B cell (primary cell): ENCODE results near the gene CHRM2. TPM values are rescaled to one million over a fixed set of nuclear protein-coding genes. Genes with fewer than 3 reads are reported as not detected.

Experiments used
- ATAC-seq: fragments of 200-7000 bp; cut with Tn5 transposase; one replicate; pipeline ENCODE4 v1.10.0; 2021; ENCODE audit warnings: low read depth, mild to moderate bottlenecking, moderate number of reproducible peaks, moderate library complexity
- CTCF ChIA-PET: fragments of 350-600 bp; sonication (Branson Sonifier 250); formaldehyde crosslinking; loops from one replicate; lab custom pipeline; 2021; ENCODE audit warnings: antibody characterized with exemption, inconsistent platforms; lab: Charles Lee
- POLR2A ChIA-PET: fragments of 350-600 bp; sonication (Branson Sonifier 250); formaldehyde crosslinking; loops from one replicate; lab custom pipeline; 2021; ENCODE audit warnings: antibody characterized with exemption; lab: Charles Lee
- DNase-seq: peaks from one replicate; pipeline ENCODE4 v3.0.0; 2013
- H2AFZ ChIP-seq: 2 replicates; pipeline ENCODE4 v1.6.1; 2012; ENCODE audit warnings: mild to moderate bottlenecking, low read depth, low read length; ENCODE audit not compliant: insufficient read depth, poor library complexity, severe bottlenecking
- H3K27ac ChIP-seq, 2 donors: 1 replicate in 1 of 2; 2 replicates in 1 of 2; pipeline ENCODE4 v1.5.1; 2012 to 2013; ENCODE audit warnings: low read length in 2 of 2, mild to moderate bottlenecking in 2 of 2, moderate library complexity in 1 of 2
- H3K27me3 ChIP-seq, 4 experiments: fragments of 200-600 bp in 1 of 4; sonication (generic) in 1 of 4; replicated peaks in 1 of 4; 1 replicate in 2 of 4; 2 replicates in 2 of 4; pipeline versions ENCODE4 v1.6.1 to v1.7.0; 2013 to 2016; ENCODE audit warnings: low read length in 3 of 4, mild to moderate bottlenecking in 2 of 4, mixed read lengths in 1 of 4, moderate library complexity in 1 of 4; ENCODE audit not compliant: insufficient read depth in 4 of 4, control insufficient read depth in 3 of 4; ENCODE audit errors: control extremely low read depth in 1 of 4
- H3K36me3 ChIP-seq, 2 experiments: replicated peaks in 1 of 2; 1 replicate in 1 of 2; 2 replicates in 1 of 2; pipeline versions ENCODE4 v1.6.1 to v1.7.1; 2013; ENCODE audit warnings: low read length in 1 of 2; ENCODE audit not compliant: insufficient read depth in 2 of 2, control insufficient read depth in 1 of 2; ENCODE audit errors: control extremely low read depth in 1 of 2, extremely low read depth in 1 of 2
- H3K4me1 ChIP-seq, 2 donors: fragments of 200-600 bp in 1 of 2; sonication (generic) in 1 of 2; 1 replicate in 1 of 2; 2 replicates in 1 of 2; pipeline versions ENCODE4 v1.5.1 to v1.6.1; 2013 to 2017; ENCODE audit warnings: low read length in 2 of 2; ENCODE audit not compliant: control insufficient read depth in 2 of 2, insufficient read depth in 2 of 2
- H3K4me2 ChIP-seq: replicated peaks from 2 replicates; pipeline ENCODE3; 2012; ENCODE audit warnings: mild to moderate bottlenecking, low read depth, low read length; ENCODE audit not compliant: poor library complexity, severe bottlenecking
- H3K4me3 ChIP-seq, 5 experiments: fragments of 200-600 bp in 1 of 5; sonication (generic) in 1 of 5; 1 replicate in 3 of 5; 2 replicates in 2 of 5; pipeline versions ENCODE4 v1.5.1 to v1.7.0; 2011 to 2016; ENCODE audit warnings: low read length in 4 of 5, mild to moderate bottlenecking in 4 of 5, low read depth in 2 of 5, control low read depth in 1 of 5, moderate library complexity in 1 of 5; ENCODE audit not compliant: insufficient read depth in 1 of 5; ENCODE audit errors: control extremely low read depth in 1 of 5, extremely low read depth in 1 of 5
- H3K79me2 ChIP-seq: fragments of 200-600 bp; sonication (generic); one replicate; pipeline ENCODE4 v1.6.0; 2016; ENCODE audit warnings: low read length; ENCODE audit not compliant: control insufficient read depth, insufficient read depth
- H3K9ac ChIP-seq: fragments of 200-600 bp; sonication (generic); 2 replicates; pipeline ENCODE4 v1.6.1; 2017; ENCODE audit warnings: mild to moderate bottlenecking, low read length, moderate library complexity
- H3K9me3 ChIP-seq, 3 donors: one replicate each; pipeline versions ENCODE4 v1.6.1 to v1.7.1; 2013; ENCODE audit warnings: low read length in 2 of 3; ENCODE audit not compliant: control insufficient read depth in 2 of 3, insufficient read depth in 1 of 3; ENCODE audit errors: control extremely low read depth in 1 of 3
- H4K20me1 ChIP-seq: 2 replicates; pipeline ENCODE4 v1.6.0; 2012; ENCODE audit warnings: mild to moderate bottlenecking, low read length; ENCODE audit not compliant: insufficient read depth, control insufficient read depth, poor library complexity, severe bottlenecking
- H3K27ac Mint-ChIP-seq: one replicate; pipeline ENCODE4 v1.8.0; 2021; ENCODE audit warnings: mixed read lengths
- H3K27me3 Mint-ChIP-seq: one replicate; pipeline ENCODE4 v1.8.0; 2021; ENCODE audit warnings: mixed read lengths
- H3K4me1 Mint-ChIP-seq: one replicate; pipeline ENCODE4 v1.8.0; 2021; ENCODE audit warnings: mixed read lengths
- H3K4me3 Mint-ChIP-seq: one replicate; pipeline ENCODE4 v1.8.0; 2021; ENCODE audit warnings: mixed read lengths
- H3K9me3 Mint-ChIP-seq: one replicate; pipeline ENCODE4 v1.8.0; 2022; ENCODE audit warnings: mixed read lengths; ENCODE audit not compliant: insufficient read depth
- CTCF ChIP-seq: fragments of 200-600 bp; IDR thresholded peaks from one replicate; pipeline ENCODE4 v1.8.0; 2022; ENCODE audit warnings: antibody characterized with exemption, mild to moderate bottlenecking
- EZH2 ChIP-seq: IDR thresholded peaks from 2 replicates; pipeline ENCODE4 v1.6.1; 2012; ENCODE audit warnings: borderline replicate concordance, low read depth, mild to moderate bottlenecking, moderate library complexity, low read length; ENCODE audit not compliant: insufficient read depth, poor library complexity, severe bottlenecking
- WGBS: methylation state at CpG from one replicate; pipeline ENCODE4 v1.1.5; 2013; ENCODE audit warnings: missing lambda C conversion rate; ENCODE audit not compliant: insufficient coverage; 5-methylcytosine and 5-hydroxymethylcytosine counted together
- intact Hi-C: fragments of 100-400 bp; cut with micrococcal nuclease; formaldehyde crosslinking; loops from one replicate; pipeline ENCODE4 v1.10.0; 2022
- polyA plus RNA-seq: library from polyadenylated mRNA; depleted of rRNA; stranded (reverse); fragments of >200 nt; gene quantifications from 2 replicates; pipeline ENCODE4 v1.2.3, GENCODE V29; 2012
- total RNA-seq, 2 donors: library from RNA; stranded (reverse); fragments of 120-200 nt in 1 of 2; gene quantifications; 1 replicate in 1 of 2; 2 replicates in 1 of 2; pipeline versions ENCODE4 v1.2.3 to v1.2.4, GENCODE V29; 2013 to 2022

CHRM2 gene
- total and polyA plus RNA-seq, 2 donors (not counting 1 experiment from before 2014, with no cell fraction given): not detected

- Mint-ChIP-seq H3K27ac (no peak overlapping the region), H3K4me3 (no peak overlapping the region), H3K9me3 (peaks cover 5% of the 10 kb centered on the region), H3K4me1 (no peaks in the 10 kb centered on the region), H3K27me3 (no peaks in the 10 kb centered on the region)
- intact Hi-C loops: no loop called here
- ATAC-seq (no peak), DNase-seq (no peak)
- Histone ChIP-seq H4K20me1 (no peaks in the 10 kb centered on the region), H3K4me2 (no peak overlapping the region), H3K9ac (no peak overlapping the region), H3K27me3 (no peaks in the 10 kb centered on the region), H2AFZ (no peak overlapping the region), H3K4me1 (no peaks in the 10 kb centered on the region), H3K9me3 (peaks cover 0 to 4% (median 0%) of the 10 kb centered on the region in 3 donors), H3K36me3 (no peaks in the 10 kb centered on the region), H3K27ac (no peak overlapping the region), H3K4me3 (no peak overlapping the region), H3K79me2 (no peaks in the 10 kb centered on the region)
- TF ChIP-seq EZH2: no peak
- TF ChIP-seq CTCF: no peak
- ChIA-PET POLR2A (no interaction called here), CTCF (no interaction called here)
- WGBS: no CpG with 5 or more reads among the region's 3 CpGs
Observed at GRCh38 chr7:136956671-136957070, 88.2 kb downstream of the CHRM2 start.

- H3K4me1 Mint-ChIP-seq: no peaks in the 10 kb centered on the region
- ChIA-PET POLR2A (no interaction called here), CTCF (no interaction called here)
- H3K27me3 Mint-ChIP-seq: no peaks in the 10 kb centered on the region
- H3K9ac ChIP-seq: no peak overlapping the region
- no peak for DNase-seq
- H3K4me2 ChIP-seq: no peak overlapping the region
- H3K36me3 ChIP-seq: no peaks in the 10 kb centered on the region
- WGBS: no CpG with 5 or more reads among the region's 2 CpGs
- peaks cover 0 to 4% (median 0%) of the 10 kb centered on the region in 3 donors for H3K9me3 ChIP-seq
- no peaks in the 10 kb centered on the region for H3K27me3 ChIP-seq
- intact Hi-C loops: no loop called here
- ATAC-seq: no peak
- H3K27ac ChIP-seq: no peak overlapping the region
- H4K20me1 ChIP-seq: no peaks in the 10 kb centered on the region
- no peak overlapping the region for H3K4me3 ChIP-seq
- H3K9me3 Mint-ChIP-seq: peaks cover 5% of the 10 kb centered on the region
- no peak overlapping the region for H3K4me3 Mint-ChIP-seq
- H2AFZ ChIP-seq: no peak overlapping the region
- H3K27ac Mint-ChIP-seq: no peak overlapping the region
- no peaks in the 10 kb centered on the region for H3K79me2 ChIP-seq
- TF ChIP-seq EZH2: no peak
- no peak for TF ChIP-seq CTCF
- H3K4me1 ChIP-seq: no peaks in the 10 kb centered on the region
Observed at GRCh38 chr7:136957391-136957790, 88.9 kb downstream of the CHRM2 start.
